ENCODE results near the gene USP13. TPM values are rescaled to one million over a fixed set of nuclear protein-coding genes. Genes with fewer than 3 reads are reported as not detected.
"Not testable (repeated sequence)": the region's sequence is repeated elsewhere in the genome, so short reads cannot be mapped to it uniquely, and the experiment has no call there.

Gene USP13
- total RNA-seq, 2 donors from 2014 or later: 4.3 to 6.6 TPM

DNA sequence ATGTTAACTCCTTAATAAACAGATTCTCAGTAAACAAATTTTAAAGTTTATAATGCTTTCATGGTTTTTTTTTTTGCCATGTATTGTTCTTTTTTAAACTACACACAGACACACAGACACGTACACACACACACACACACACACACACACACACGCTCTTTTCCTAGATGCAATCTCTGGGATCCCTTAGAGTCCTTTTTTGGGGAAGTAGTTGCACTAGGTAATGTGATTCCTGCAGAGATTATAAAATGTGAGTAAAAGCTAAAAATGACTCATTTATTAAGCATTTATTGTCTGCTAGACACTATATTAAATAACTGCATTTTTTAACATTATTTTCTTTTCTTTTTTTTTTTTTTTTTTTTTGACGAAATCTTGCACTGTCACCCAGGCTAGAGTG is 28.4 kb upstream of the USP13 start:
- Histone ChIP-seq H3K36me3 (peaks cover 12% of the 10 kb centered on the region), H3K9me3 (no peaks in the 10 kb centered on the region), H3K4me1 (no peaks in the 10 kb centered on the region), H3K27me3 (no peaks in the 10 kb centered on the region), H3K4me3 (no peak overlapping the region), H3K27ac (no peak overlapping the region), H3K9ac (ENCODE audit: low read depth in 2 of 2, low read length in 2 of 2) (no peak overlapping the region)
- TF ChIP-seq, protein P1, sequence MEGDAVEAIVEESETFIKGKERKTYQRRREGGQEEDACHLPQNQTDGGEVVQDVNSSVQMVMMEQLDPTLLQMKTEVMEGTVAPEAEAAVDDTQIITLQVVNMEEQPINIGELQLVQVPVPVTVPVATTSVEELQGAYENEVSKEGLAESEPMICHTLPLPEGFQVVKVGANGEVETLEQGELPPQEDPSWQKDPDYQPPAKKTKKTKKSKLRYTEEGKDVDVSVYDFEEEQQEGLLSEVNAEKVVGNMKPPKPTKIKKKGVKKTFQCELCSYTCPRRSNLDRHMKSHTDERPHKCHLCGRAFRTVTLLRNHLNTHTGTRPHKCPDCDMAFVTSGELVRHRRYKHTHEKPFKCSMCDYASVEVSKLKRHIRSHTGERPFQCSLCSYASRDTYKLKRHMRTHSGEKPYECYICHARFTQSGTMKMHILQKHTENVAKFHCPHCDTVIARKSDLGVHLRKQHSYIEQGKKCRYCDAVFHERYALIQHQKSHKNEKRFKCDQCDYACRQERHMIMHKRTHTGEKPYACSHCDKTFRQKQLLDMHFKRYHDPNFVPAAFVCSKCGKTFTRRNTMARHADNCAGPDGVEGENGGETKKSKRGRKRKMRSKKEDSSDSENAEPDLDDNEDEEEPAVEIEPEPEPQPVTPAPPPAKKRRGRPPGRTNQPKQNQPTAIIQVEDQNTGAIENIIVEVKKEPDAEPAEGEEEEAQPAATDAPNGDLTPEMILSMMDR (IDR thresholded peaks at IDR 0.05): no peak
- intact Hi-C loops (cut with DNase I): no loop called here
- no peak for DNase-seq

DNA sequence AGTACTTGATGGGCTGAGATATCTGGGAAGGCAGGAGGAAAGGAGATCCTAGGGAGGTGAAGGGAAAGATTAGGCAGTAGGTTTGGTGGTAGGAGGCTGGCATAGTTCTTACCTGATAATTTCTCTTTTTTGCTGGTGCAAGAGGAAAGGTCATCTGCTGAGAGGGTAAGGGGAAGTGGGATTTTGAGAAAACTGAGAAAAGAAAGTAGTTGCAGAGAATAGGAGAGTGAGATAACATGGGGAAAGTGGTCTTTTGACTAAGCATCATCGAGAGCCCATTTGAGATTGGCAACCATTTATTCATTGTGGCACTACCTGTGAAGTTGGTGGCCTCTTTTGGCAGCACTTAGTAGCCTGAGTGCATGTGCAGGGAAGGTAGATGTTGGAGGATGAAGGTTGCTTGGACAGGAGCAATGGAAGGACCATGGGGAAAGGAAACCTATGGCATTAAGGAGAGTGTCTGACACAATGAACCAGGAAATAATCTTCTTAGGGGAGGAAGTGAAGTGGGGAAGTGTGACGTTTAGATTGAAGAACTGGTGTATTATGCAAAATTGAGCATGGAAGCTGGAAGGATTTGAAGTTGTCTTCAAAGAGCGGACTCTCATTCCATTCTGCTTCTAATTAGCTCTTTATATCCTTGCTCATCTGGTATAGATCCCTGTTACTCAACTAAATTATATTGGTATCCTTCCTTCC is 21.9 kb upstream of the USP13 start:
- intact Hi-C loops (cut with DNase I): no loop called here
- TF ChIP-seq, protein P1 (IDR thresholded peaks at IDR 0.05): no peak
- Histone ChIP-seq H3K36me3 (no peaks in the 10 kb centered on the region), H3K4me3 (no peak overlapping the region), H3K27me3 (no peaks in the 10 kb centered on the region), H3K4me1 (no peaks in the 10 kb centered on the region), H3K27ac (no peak overlapping the region), H3K9me3 (no peaks in the 10 kb centered on the region), H3K9ac (ENCODE audit: low read depth in 2 of 2, low read length in 2 of 2) (no peak overlapping the region)
- no peak for DNase-seq

DNA sequence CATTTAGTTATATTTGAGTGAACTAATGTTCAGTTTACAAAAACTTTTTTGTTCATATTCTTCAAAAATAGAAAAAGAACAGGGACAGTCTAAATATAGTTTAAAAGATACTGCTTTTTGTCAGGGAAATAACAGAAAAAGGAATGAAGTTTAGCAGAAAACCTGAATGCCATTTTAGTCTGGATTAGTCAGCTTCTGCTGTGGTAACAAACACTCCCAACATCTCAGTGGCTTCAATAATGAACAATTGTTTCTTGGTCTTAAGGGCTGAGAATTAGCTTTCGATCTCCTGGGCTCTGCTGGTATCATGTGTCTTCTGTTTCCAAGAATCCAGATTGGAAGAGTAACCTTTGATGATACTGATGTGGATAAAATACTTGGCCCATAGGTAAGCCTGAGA is 12.4 kb upstream of the USP13 start:
- H3K4me1 ChIP-seq: no peaks in the 10 kb centered on the region
- intact Hi-C loops (cut with DNase I): no loop called here
- TF ChIP-seq, protein P1 (IDR thresholded peaks at IDR 0.05): no peak
- H3K36me3 ChIP-seq: no peaks in the 10 kb centered on the region
- DNase-seq: no peak
- no peaks in the 10 kb centered on the region for H3K9me3 ChIP-seq
- H3K4me3 ChIP-seq: no peak overlapping the region
- no peaks in the 10 kb centered on the region for H3K27me3 ChIP-seq
- H3K27ac ChIP-seq: no peak overlapping the region
- no peak overlapping the region for H3K9ac ChIP-seq (ENCODE audit: low read depth in 2 of 2, low read length in 2 of 2)

DNA sequence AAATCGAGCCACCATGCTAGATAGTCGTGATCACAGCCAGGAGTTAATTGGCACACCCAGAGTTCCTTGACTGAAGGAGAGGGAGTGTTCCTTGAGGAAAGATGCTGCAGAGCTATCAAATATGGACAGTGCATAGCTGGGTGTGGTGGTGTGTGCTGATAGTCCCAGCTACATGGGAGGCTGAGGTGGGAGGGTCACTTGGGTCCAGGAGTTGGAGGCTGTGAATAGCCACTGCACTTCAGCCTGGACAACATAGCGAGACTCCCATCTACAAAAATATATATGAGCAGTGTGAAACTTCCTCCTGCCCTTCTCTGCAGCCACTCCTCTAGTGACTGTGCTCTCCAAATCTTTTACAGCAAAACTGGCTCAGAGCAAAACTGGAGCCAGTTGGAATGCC is 10.0 kb upstream of the USP13 start:
- no peaks in the 10 kb centered on the region for H3K4me1 ChIP-seq
- TF ChIP-seq, protein P1 (IDR thresholded peaks at IDR 0.05): no peak
- intact Hi-C loops (cut with DNase I): no loop called here
- H3K9me3 ChIP-seq: no peaks in the 10 kb centered on the region
- DNase-seq: no peak
- H3K27ac ChIP-seq: no peak overlapping the region
- H3K4me3 ChIP-seq: no peak overlapping the region
- no peaks in the 10 kb centered on the region for H3K27me3 ChIP-seq
- no peak overlapping the region for H3K9ac ChIP-seq (ENCODE audit: low read depth in 2 of 2, low read length in 2 of 2)
- H3K36me3 ChIP-seq: no peaks in the 10 kb centered on the region

DNA sequence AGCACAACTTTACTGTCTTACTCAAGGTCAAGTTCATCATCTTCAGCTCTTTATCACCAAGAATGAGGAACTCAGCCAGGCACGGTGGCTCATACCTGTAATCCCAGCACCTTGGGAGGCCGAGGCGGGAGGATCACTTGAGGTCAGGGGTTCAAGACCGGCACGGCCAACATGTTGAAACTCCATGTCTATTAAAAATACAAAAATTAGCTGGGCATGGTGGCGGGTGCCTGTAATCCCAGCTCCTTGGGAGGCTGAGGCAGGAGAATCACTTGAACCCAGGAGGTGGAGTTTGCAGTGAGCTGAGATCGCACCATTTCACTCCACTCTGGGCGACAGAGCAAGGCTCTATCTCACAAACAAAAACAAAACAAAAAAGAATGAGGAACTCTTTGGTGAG is 9.0 kb upstream of the USP13 start:
- H3K4me3 ChIP-seq; H3K36me3 ChIP-seq; H3K9ac ChIP-seq (ENCODE audit: low read depth in 2 of 2, low read length in 2 of 2); intact Hi-C loops (cut with DNase I); H3K27ac ChIP-seq; H3K9me3 ChIP-seq; H3K4me1 ChIP-seq; DNase-seq; H3K27me3 ChIP-seq: not testable (repeated sequence)

DNA sequence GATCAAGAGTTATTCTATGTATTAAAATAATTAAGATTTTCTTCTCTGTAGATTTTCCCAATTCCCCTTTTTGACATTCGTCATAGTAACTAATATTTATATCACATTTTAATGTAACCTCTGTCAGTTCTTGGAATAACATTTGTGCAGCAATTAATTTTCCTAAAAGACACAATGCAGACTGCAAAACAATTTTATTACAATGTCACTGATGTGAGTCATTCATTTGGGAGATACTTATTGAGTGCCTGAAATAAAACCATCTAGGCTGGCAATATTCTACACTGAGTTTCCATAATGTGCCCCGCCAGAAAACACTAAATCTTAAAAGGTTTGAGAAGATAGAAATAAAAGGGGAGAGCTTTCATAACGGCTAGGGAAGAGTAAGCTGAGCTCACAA is 6.7 kb upstream of the USP13 start:
- Histone ChIP-seq H3K36me3 (no peaks in the 10 kb centered on the region), H3K4me3 (no peak overlapping the region), H3K9ac (ENCODE audit: low read depth in 2 of 2, low read length in 2 of 2) (no peak overlapping the region), H3K4me1 (no peaks in the 10 kb centered on the region), H3K27me3 (no peaks in the 10 kb centered on the region), H3K9me3 (no peaks in the 10 kb centered on the region), H3K27ac (no peak overlapping the region)
- no peak for DNase-seq
- TF ChIP-seq, protein P1 (IDR thresholded peaks at IDR 0.05): no peak
- intact Hi-C loops (cut with DNase I): no loop called here

All from colonic mucosa (tissue), 4 donors.